GM12801 (cell line): ENCODE measurements around the gene IKZF1.

ENCODE experiments used
- CTCF ChIP-seq: IDR thresholded peaks from one replicate; pipeline ENCODE4 v1.5.1; 2011; ENCODE audit warnings: control low read depth; ENCODE audit not compliant: insufficient read length; ENCODE audit errors: extremely low read depth

IKZF1 gene

GRCh38 chr7:50353894-50354595 lies 49.5 kb downstream of the IKZF1 start:
- no peak for TF ChIP-seq CTCF

- TF ChIP-seq CTCF = no peak
Observed at GRCh38 chr7:50355817-50356178, 51.3 kb downstream of the IKZF1 start.

- TF ChIP-seq CTCF = no peak
Observed at GRCh38 chr7:50356212-50356944, 51.9 kb downstream of the IKZF1 start.

GRCh38 chr7:50356945-50357268 lies 52.4 kb downstream of the IKZF1 start:
- TF ChIP-seq CTCF = no peak

GRCh38 chr7:50357426-50357825 lies 52.9 kb downstream of the IKZF1 start:
- no peak for TF ChIP-seq CTCF

GRCh38 chr7:50358041-50358705 lies 53.7 kb downstream of the IKZF1 start:
- no peak for TF ChIP-seq CTCF

- TF ChIP-seq CTCF = no peak
Observed at GRCh38 chr7:50358779-50359178, 54.3 kb downstream of the IKZF1 start.
